ENCODE measurements around the gene TSHZ1. TPM values are rescaled to one million over a fixed set of nuclear protein-coding genes. Genes with fewer than 3 reads are reported as not detected.

Gene TSHZ1
- total RNA-seq, 2 donors from 2014 or later, result 1.1 to 1.7 TPM

GRCh38 chr18:75215663-75216062 lies 5.1 kb downstream of the TSHZ1 start:
- WGBS, 2 experiments (ENCODE audit: insufficient coverage in 1 of 2, insufficient read length in 1 of 2), result 95% methylated on average over 3 of the region's 4 CpGs; no CpG with 5 or more reads in 1 of the 2 experiments
- Mint-ChIP-seq H3K4me3 (no peak overlapping the region), H3K27me3 (ENCODE audit: insufficient read depth) (peaks cover 28% of the 10 kb centered on the region)

GRCh38 chr18:75216212-75216910 lies 5.8 kb downstream of the TSHZ1 start:
- peaks cover 22% of the 10 kb centered on the region for H3K27me3 Mint-ChIP-seq (ENCODE audit: insufficient read depth)
- no peaks in the 10 kb centered on the region for H3K9me3 Mint-ChIP-seq
- H3K27ac Mint-ChIP-seq, result peak overlapping the region; percentile 24
- H3K36me3 ChIP-seq (ENCODE audit: control insufficient read depth, insufficient read depth, low read length), result no peaks in the 10 kb centered on the region
- peaks cover 23% of the 10 kb centered on the region for H3K27me3 ChIP-seq (ENCODE audit: control insufficient read depth, insufficient read depth, low read length, poor library complexity, severe bottlenecking)
- no peaks in the 10 kb centered on the region for H3K9me3 ChIP-seq (ENCODE audit: control insufficient read depth, low read length)
- H3K4me3 ChIP-seq (ENCODE audit: low read length), result no peak overlapping the region
- peaks cover 9% of the 10 kb centered on the region for H3K4me1 Mint-ChIP-seq
- H3K9ac ChIP-seq (ENCODE audit: extremely low read depth, low read length, poor library complexity, severe bottlenecking), result no peak overlapping the region
- 80 to 86% methylated on average over 4 to 7 of the region's 7 CpGs for WGBS, 2 experiments (ENCODE audit: insufficient coverage in 1 of 2, insufficient read length in 1 of 2)
- no peaks in the 10 kb centered on the region for H3K4me1 ChIP-seq (ENCODE audit: control insufficient read depth, insufficient read depth, low read length)
- H3K27ac ChIP-seq (ENCODE audit: low read depth, low read length), result no peak overlapping the region
- no peak overlapping the region for H3K4me3 Mint-ChIP-seq
- no peak for DNase-seq
- TF ChIP-seq CTCF (conservative IDR thresholded peaks at IDR 0.05), result no peak
- no peaks in the 10 kb centered on the region for H3K36me3 Mint-ChIP-seq (ENCODE audit: low read depth)

More at GRCh38 chr18:75215663-75216062, 5.1 kb downstream of the TSHZ1 start:
- Mint-ChIP-seq H3K27ac (no peak overlapping the region), H3K36me3 (ENCODE audit: low read depth) (no peaks in the 10 kb centered on the region), H3K9me3 (no peaks in the 10 kb centered on the region), H3K4me1 (peaks cover 15% of the 10 kb centered on the region)
- H3K9me3 ChIP-seq (ENCODE audit: control insufficient read depth, low read length), result no peaks in the 10 kb centered on the region
- no peaks in the 10 kb centered on the region for H3K36me3 ChIP-seq (ENCODE audit: control insufficient read depth, insufficient read depth, low read length)
- no peak overlapping the region for H3K4me3 ChIP-seq (ENCODE audit: low read length)
- H3K9ac ChIP-seq (ENCODE audit: extremely low read depth, low read length, poor library complexity, severe bottlenecking), result no peak overlapping the region
- peaks cover 27% of the 10 kb centered on the region for H3K27me3 ChIP-seq (ENCODE audit: control insufficient read depth, insufficient read depth, low read length, poor library complexity, severe bottlenecking)
- no peak for DNase-seq
- H3K4me1 ChIP-seq (ENCODE audit: control insufficient read depth, insufficient read depth, low read length), result no peaks in the 10 kb centered on the region
- no peak overlapping the region for H3K27ac ChIP-seq (ENCODE audit: low read depth, low read length)
- no peak for TF ChIP-seq CTCF (conservative IDR thresholded peaks at IDR 0.05)

- no peak for TF ChIP-seq CTCF (conservative IDR thresholded peaks at IDR 0.05)
- no peak overlapping the region for H3K4me3 ChIP-seq (ENCODE audit: low read length)
- no peak overlapping the region for H3K9ac ChIP-seq (ENCODE audit: extremely low read depth, low read length, poor library complexity, severe bottlenecking)
- H3K27ac ChIP-seq (ENCODE audit: low read depth, low read length), result no peak overlapping the region
- Mint-ChIP-seq H3K4me3 (no peak overlapping the region), H3K9me3 (no peaks in the 10 kb centered on the region), H3K4me1 (peaks cover 9% of the 10 kb centered on the region), H3K36me3 (ENCODE audit: low read depth) (no peaks in the 10 kb centered on the region), H3K27me3 (ENCODE audit: insufficient read depth) (peaks cover 21% of the 10 kb centered on the region), H3K27ac (peak overlapping the region; percentile 24)
- no peak for DNase-seq
- H3K9me3 ChIP-seq (ENCODE audit: control insufficient read depth, low read length), result no peaks in the 10 kb centered on the region
- H3K27me3 ChIP-seq (ENCODE audit: control insufficient read depth, insufficient read depth, low read length, poor library complexity, severe bottlenecking), result peaks cover 21% of the 10 kb centered on the region
- 95 to 96% methylated on average over 9 to 10 of the region's 10 CpGs for whole genome bisulfite sequencing, 2 experiments (ENCODE audit: insufficient coverage in 1 of 2, insufficient read length in 1 of 2)
- H3K4me1 ChIP-seq (ENCODE audit: control insufficient read depth, insufficient read depth, low read length), result no peaks in the 10 kb centered on the region
- H3K36me3 ChIP-seq (ENCODE audit: control insufficient read depth, insufficient read depth, low read length), result no peaks in the 10 kb centered on the region
Observed at GRCh38 chr18:75216911-75217689, 6.5 kb downstream of the TSHZ1 start.
